Lung microvascular endothelial cell (primary cell): ENCODE measurements around the gene ASIC4. TPM values are rescaled to one million over a fixed set of nuclear protein-coding genes. Genes with fewer than 3 reads are reported as not detected.
A peak's percentile ranks its signal among the peaks of the same experiment; 100 is the strongest.

Experiments used
- DNase-seq, 2 donors: peaks; one replicate each; pipeline versions ENCODE4 v3.0.0 to v3.0.0-alpha.2; 2010; ENCODE audit warnings: low read depth in 2 of 2
- total RNA-seq: library from RNA; depleted of rRNA; stranded (reverse); fragments of >200 nt; gene quantifications from 2 replicates; pipeline ENCODE4 v1.2.1, GENCODE V29; 2014

The ASIC4 gene
- total RNA-seq, 1 donor from 2014 or later, result not detected

- no peak for DNase-seq
Measured at GRCh38 chr2:219480004-219480403, 34.3 kb upstream of the ASIC4 start.

GRCh38 chr2:219482674-219483405 is 31.4 kb upstream of the ASIC4 start:
- no peak for DNase-seq

GRCh38 chr2:219483451-219484342 is 30.6 kb upstream of the ASIC4 start:
- no peak for DNase-seq

GRCh38 chr2:219484343-219485200 is 29.7 kb upstream of the ASIC4 start:
- DNase-seq, result peak in 1 of 2 donors; percentile 8

GRCh38 chr2:219485201-219485580 is 29.1 kb upstream of the ASIC4 start:
- DNase-seq, result no peak

- no peak for DNase-seq
Measured at GRCh38 chr2:219486380-219486959, 27.8 kb upstream of the ASIC4 start.

- DNase-seq, result no peak
Measured at GRCh38 chr2:219488149-219488843, 26.0 kb upstream of the ASIC4 start.

GRCh38 chr2:219488844-219489194 is 25.5 kb upstream of the ASIC4 start:
- no peak for DNase-seq

- no peak for DNase-seq
Measured at GRCh38 chr2:219489315-219489714, 25.0 kb upstream of the ASIC4 start.

GRCh38 chr2:219490186-219490585 is 24.1 kb upstream of the ASIC4 start:
- DNase-seq, result no peak

- no peak for DNase-seq
Measured at GRCh38 chr2:219490600-219491130, 23.6 kb upstream of the ASIC4 start.

GRCh38 chr2:219491278-219491963 is 22.9 kb upstream of the ASIC4 start:
- DNase-seq, result no peak

GRCh38 chr2:219492575-219492974 is 21.7 kb upstream of the ASIC4 start:
- no peak for DNase-seq

- DNase-seq, result no peak
Measured at GRCh38 chr2:219493086-219493485, 21.2 kb upstream of the ASIC4 start.

GRCh38 chr2:219494952-219495530 is 19.2 kb upstream of the ASIC4 start:
- no peak for DNase-seq

GRCh38 chr2:219495531-219496122 is 18.7 kb upstream of the ASIC4 start:
- DNase-seq, result peak; percentile 68 to 73

- DNase-seq, result no peak
Measured at GRCh38 chr2:219496247-219496824, 17.9 kb upstream of the ASIC4 start.

- peak; percentile 16 to 23 for DNase-seq
Measured at GRCh38 chr2:219496825-219497494, 17.3 kb upstream of the ASIC4 start.
